Amygdala (tissue), 56 donors: Measurements from ENCODE around the gene SCAF4.
"Not testable (repeated sequence)": the region's sequence is repeated elsewhere in the genome, so short reads cannot be mapped to it uniquely, and the experiment has no call there.

Experiments
- DNase-seq, 56 donors: peaks; one replicate each; lab custom pipeline; 2025; lab: John Stamatoyannopoulos, UW

SCAF4 gene

GRCh38 chr21:31654340-31654739, 77.6 kb downstream of the SCAF4 start:
- DNase-seq: no peak

DNA sequence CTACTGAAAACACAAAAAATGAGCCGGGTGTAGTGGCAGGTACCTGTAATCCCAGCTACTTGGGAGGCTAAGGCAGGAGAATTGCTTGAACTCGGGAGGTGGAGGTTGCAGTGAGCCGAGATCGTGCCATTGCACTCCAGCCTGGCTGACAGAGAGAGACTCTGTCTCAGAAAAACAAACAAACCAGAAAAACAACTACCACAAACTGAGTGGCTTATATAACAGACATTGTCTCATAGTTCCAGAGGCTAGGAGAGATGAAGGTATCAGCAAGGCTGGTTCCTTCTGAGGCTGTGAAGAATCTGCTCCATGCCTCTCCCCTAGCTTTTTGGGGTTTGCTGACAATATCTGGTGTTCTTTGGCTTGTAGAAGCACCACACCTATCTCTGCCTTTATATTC, 80.4 kb downstream of the SCAF4 start:
- not testable (repeated sequence) for DNase-seq

DNA sequence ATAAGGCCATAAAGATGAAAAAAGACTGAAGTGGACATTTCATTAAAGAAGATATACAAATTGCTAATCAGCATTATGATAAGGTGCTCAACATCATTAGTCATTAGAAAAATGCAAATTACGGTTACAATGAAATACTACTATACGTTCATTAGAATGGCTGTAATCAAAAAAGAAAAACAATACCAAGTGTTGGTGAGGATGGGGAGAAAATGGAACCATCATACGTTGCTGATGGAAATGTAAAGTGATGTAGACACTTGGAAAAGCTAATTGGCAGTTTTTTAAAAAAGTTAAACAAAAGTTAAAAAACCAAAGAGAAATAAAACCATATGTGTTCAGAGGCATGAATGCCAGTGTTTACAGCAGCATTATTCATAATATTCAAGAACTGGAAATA, 81.0 kb downstream of the SCAF4 start:
- no peak for DNase-seq

DNA sequence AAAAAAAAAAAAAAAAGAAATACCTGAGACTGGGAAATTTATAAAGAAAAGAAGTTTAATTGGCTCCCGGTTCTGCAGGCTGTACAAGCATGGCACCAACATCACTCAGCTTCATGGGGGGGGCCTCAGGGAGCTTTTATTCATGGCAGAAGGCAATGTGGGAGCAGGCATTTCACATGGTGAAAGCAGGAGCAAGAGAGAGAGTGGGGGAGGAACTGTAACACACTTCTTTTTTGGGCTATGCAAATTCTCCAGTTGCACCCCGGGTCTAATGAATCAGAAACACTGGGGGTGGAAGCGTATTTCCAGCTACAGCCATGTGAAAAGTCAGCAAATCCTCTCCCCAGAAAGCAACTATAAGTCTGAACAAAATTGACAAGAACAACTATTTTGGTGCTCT, 84.3 kb downstream of the SCAF4 start:
- no peak for DNase-seq

GRCh38 chr21:31644643-31645042, 87.3 kb downstream of the SCAF4 start:
- no peak for DNase-seq

GRCh38 chr21:31641416-31641922, 90.4 kb downstream of the SCAF4 start:
- no peak for DNase-seq

DNA sequence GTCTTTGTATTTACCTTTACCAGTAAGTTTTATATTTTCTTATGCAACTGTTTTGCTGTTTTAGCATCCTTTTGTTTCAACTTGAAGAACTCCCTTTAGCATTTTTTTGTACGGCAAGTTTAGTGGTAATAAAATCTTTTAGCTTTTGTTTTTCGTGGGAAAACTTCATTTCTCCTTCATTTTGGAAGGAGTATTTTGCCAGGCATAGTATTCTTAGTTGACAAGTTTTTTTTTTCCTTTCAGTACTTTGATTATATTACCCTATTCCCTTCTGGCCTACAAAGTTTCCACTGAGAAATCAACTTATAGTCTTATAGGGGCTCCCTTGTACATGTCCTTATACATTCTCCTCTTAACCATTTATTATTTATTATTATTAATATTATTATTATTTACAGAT, 95.0 kb downstream of the SCAF4 start:
- DNase-seq: no peak

DNA sequence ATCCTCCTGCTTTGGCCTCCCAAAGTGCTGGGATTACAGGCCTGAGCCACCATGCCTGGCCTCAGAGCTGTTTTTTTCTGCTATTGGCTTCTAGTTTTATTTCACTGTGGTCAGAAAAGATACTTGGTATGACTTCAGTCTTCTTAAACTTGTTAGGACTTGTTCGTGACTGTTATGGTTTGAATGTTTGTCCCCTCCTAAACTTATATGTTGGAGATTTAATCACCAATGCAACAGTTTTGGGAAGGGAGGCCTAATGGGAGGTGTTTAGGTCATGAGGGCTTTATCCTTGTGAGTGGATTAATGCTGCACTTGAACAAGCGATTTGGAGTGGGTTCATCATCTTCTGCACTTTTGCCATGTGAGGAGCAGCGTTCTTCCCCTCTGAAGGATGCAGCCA, 96.9 kb downstream of the SCAF4 start:
- DNase-seq: no peak

DNA sequence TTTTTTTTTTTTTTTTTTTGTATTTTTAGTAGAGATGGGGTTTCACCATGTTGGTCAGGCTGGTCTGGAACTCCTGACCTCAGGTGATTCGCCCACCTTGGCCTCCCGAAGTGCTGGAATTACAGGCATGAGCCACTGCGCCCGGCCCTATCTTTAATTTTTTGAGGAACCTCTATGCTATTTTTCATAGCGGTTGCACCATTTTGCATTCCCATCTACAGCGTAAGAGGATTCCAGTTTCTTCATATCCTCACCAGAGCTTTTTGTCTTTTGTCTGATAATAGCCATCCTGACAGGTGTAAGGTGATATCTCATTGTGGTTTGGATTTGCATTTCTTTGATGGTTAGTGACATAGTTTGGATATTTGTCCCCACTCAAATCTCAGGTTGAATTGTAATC, 100.0 kb downstream of the SCAF4 start:
- DNase-seq: not testable (repeated sequence)

GRCh38 chr21:31629972-31630711, 101.8 kb downstream of the SCAF4 start:
- DNase-seq: peak in 1 of 56 donors; percentile 2

DNA sequence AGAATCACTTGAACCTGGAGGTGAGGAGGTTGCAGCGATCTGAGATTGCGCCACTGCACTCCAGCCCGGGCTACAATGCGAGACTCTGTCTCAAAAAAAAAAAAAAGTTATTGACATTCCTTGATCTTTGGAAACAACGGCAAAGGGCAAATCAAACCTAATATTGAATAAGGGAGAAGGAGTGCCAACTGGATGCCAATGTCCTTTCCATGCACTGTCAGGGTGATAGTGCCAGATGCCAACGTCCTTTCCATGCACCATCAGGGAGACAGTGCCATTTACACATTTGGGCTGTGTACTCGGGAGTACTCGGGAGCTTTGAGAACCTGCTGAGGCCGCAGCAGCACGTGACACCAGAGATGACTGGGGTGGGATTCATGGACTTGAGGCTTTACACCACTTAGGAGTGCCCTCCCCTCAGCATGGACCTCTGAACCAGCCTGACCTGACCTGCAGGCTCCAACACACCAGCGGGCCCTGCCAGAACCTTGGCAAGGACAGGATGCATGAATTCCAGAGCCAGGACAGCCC, 106.9 kb downstream of the SCAF4 start:
- DNase-seq: no peak

GRCh38 chr21:31624181-31624580, 107.7 kb downstream of the SCAF4 start:
- no peak for DNase-seq

- no peak for DNase-seq
Observed at GRCh38 chr21:31623664-31624063, 108.3 kb downstream of the SCAF4 start.

DNA sequence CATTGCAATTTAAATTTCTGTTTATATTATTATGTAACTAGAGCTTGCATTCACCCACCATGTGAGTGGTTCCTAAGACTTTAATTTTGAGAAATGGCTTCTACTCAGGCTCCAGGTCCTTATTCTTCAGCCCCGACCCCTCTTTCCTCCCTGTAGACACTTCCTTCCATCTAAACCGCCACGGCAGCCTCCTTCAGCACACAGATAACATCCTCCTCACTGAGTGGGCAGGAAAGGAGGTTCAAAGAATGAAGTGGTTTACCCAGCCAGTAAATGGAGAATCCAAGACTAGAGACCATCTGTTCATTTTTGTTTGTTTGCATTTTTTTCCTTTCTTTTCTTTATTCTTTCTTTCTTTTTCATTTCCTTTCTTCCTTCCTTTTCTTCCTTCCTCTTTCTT, 109.5 kb downstream of the SCAF4 start:
- no peak for DNase-seq
